ENCODE data around the gene TMEM169. TPM values are rescaled to one million over a fixed set of nuclear protein-coding genes. Genes with fewer than 3 reads are reported as not detected.

The TMEM169 gene
- total RNA-seq: 1 to 10 TPM in 3 of 6 experiments, under 1 TPM in 3; 0.29 to 2.7 (median 1.0) TPM
- long read RNA-seq, partial matches to known transcripts: 0 of 2 reads
- long read RNA-seq, other reads (novel, unspliced or antisense): 1 of 2 reads

- TF ChIP-seq POLR2A (IDR thresholded peaks at IDR 0.05): peak; percentile 93
- TF ChIP-seq CTCF (IDR thresholded peaks at IDR 0.05): no peak
- H3K4me1 ChIP-seq: peaks cover 0 to 57% (median 15%) of the 10 kb centered on the region in 4 donors
- ATAC-seq: peak; percentile 90 to 96 (median 90)
- H3K27me3 ChIP-seq: no peaks in the 10 kb centered on the region
- H3K9me3 ChIP-seq: no peaks in the 10 kb centered on the region
- H3K27ac ChIP-seq: peak within 1 kb of the TSS; percentile 59 to 83 (median 78)
- intact Hi-C loops (cut with DNase I): no loop called here
- H3K36me3 ChIP-seq: no peaks in the 10 kb centered on the region
- DNase-seq: peak; percentile 92 to 95 (median 95)
- WGBS (ENCODE audit: insufficient coverage, low coverage, low lambda C conversion rate, missing lambda C conversion rate): 0% methylated on average over 44 of the region's 44 CpGs
- H3K4me3 ChIP-seq: peak within 1 kb of the TSS; percentile 70 to 86 (median 80)
Observed at GRCh38 chr2:216081487-216082116, at the start of gene TMEM169, which contains the start of gene PECR. TSS of gene TMEM169 (plus strand) at chr2:216081919. CDS start at chr2:216095964, 14,045 bp downstream. TSS of gene PECR (minus strand) at chr2:216081809. CDS start at chr2:216081741, 68 bp downstream.

- H3K4me3 ChIP-seq: no peak overlapping the region
- WGBS (ENCODE audit: insufficient coverage, low coverage, low lambda C conversion rate, missing lambda C conversion rate): 75% methylated on average over 1 of the region's 1 CpG
- no peak for ATAC-seq
- H3K9me3 ChIP-seq: no peaks in the 10 kb centered on the region
- TF ChIP-seq POLR2A (IDR thresholded peaks at IDR 0.05) (no peak), CTCF (IDR thresholded peaks at IDR 0.05) (no peak)
- peaks cover 0 to 68% (median 24%) of the 10 kb centered on the region in 4 donors for H3K36me3 ChIP-seq
- H3K27me3 ChIP-seq: no peaks in the 10 kb centered on the region
- DNase-seq: no peak
- no peak overlapping the region for H3K27ac ChIP-seq
- intact Hi-C loops (cut with DNase I): no loop called here
- H3K4me1 ChIP-seq: no peaks in the 10 kb centered on the region
Observed at GRCh38 chr2:216031960-216032689, 49.6 kb upstream of the TMEM169 start.

GRCh38 chr2:216033403-216033802, 48.3 kb upstream of the TMEM169 start:
- DNase-seq: no peak
- Histone ChIP-seq H3K27ac (no peak overlapping the region), H3K4me3 (no peak overlapping the region), H3K9me3 (no peaks in the 10 kb centered on the region), H3K4me1 (no peaks in the 10 kb centered on the region), H3K36me3 (peaks cover 0 to 81% (median 26%) of the 10 kb centered on the region in 4 donors), H3K27me3 (no peaks in the 10 kb centered on the region)
- WGBS (ENCODE audit: insufficient coverage, low coverage, low lambda C conversion rate, missing lambda C conversion rate): 97% methylated on average over 3 of the region's 3 CpGs
- intact Hi-C loops (cut with DNase I): no loop called here
- TF ChIP-seq POLR2A (IDR thresholded peaks at IDR 0.05): no peak
- no peak for TF ChIP-seq CTCF (IDR thresholded peaks at IDR 0.05)
- ATAC-seq: no peak

- ATAC-seq: peak; percentile 77 to 90 (median 82)
- H3K9me3 ChIP-seq: no peaks in the 10 kb centered on the region
Observed at GRCh38 chr2:216034065-216034464, 47.7 kb upstream of the TMEM169 start.

More at GRCh38 chr2:216034065-216034464, 47.7 kb upstream of the TMEM169 start:
- Histone ChIP-seq H3K27me3 (no peaks in the 10 kb centered on the region), H3K4me1 (no peaks in the 10 kb centered on the region), H3K36me3 (peaks cover 0 to 81% (median 26%) of the 10 kb centered on the region in 4 donors), H3K4me3 (no peak overlapping the region), H3K27ac (no peak overlapping the region)
- intact Hi-C loops (cut with DNase I): no loop called here
- 57% methylated on average over 1 of the region's 1 CpG for WGBS (ENCODE audit: insufficient coverage, low coverage, low lambda C conversion rate, missing lambda C conversion rate)
- TF ChIP-seq POLR2A (IDR thresholded peaks at IDR 0.05) (no peak), CTCF (IDR thresholded peaks at IDR 0.05) (peak; percentile 77 to 94 (median 90))
- DNase-seq: peak in 2 of 3 donors; percentile 41 to 60

All from right lobe of liver (tissue), 6 donors.